Measurements from ENCODE around the gene SIGLEC8.

Gene SIGLEC8

GRCh38 chr19:51488491-51488890 is 30.2 kb upstream of the SIGLEC8 start:
- CTCF ChIA-PET = no interaction called here
- TF ChIP-seq NFRKB (IDR thresholded peaks at IDR 0.05) = no peak
- no peak for TF ChIP-seq ARNT (IDR thresholded peaks at IDR 0.05)
- no peak for TF ChIP-seq SUZ12 (IDR thresholded peaks at IDR 0.05)
- TF ChIP-seq FOXK2 (IDR thresholded peaks at IDR 0.05) = no peak
- TF ChIP-seq LEF1 (IDR thresholded peaks at IDR 0.05; ENCODE audit: borderline replicate concordance) = no peak
- TF ChIP-seq HDGF (IDR thresholded peaks at IDR 0.05; ENCODE audit: borderline replicate concordance) = no peak
- no peak for TF ChIP-seq L3MBTL2 (conservative IDR thresholded peaks at IDR 0.05)
- TF ChIP-seq TARDBP (IDR thresholded peaks at IDR 0.05) = no peak
- no peak for TF ChIP-seq FOXA1 (IDR thresholded peaks at IDR 0.05)
- no peak for TF ChIP-seq FOXM1 (IDR thresholded peaks at IDR 0.05; ENCODE audit: borderline replicate concordance)
- POLR2A ChIA-PET = no interaction called here
- DNase-seq (ENCODE audit: extremely low spot score) = no peak

GRCh38 chr19:51485960-51486660 is 27.9 kb upstream of the SIGLEC8 start:
- no peak for DNase-seq (ENCODE audit: extremely low spot score)
- ChIA-PET POLR2A (no interaction called here), CTCF (no interaction called here)
- TF ChIP-seq HDGF (IDR thresholded peaks at IDR 0.05; ENCODE audit: borderline replicate concordance) (no peak), SUZ12 (IDR thresholded peaks at IDR 0.05) (no peak), SP1 (IDR thresholded peaks at IDR 0.05) (no peak)

GRCh38 chr19:51480590-51480989 is 22.3 kb upstream of the SIGLEC8 start:
- POLR2A ChIA-PET = no interaction called here
- no peak for TF ChIP-seq SP1 (IDR thresholded peaks at IDR 0.05)
- TF ChIP-seq FOXM1 (IDR thresholded peaks at IDR 0.05; ENCODE audit: borderline replicate concordance) = no peak
- no peak for TF ChIP-seq HDGF (IDR thresholded peaks at IDR 0.05; ENCODE audit: borderline replicate concordance)
- TF ChIP-seq LEF1 (IDR thresholded peaks at IDR 0.05; ENCODE audit: borderline replicate concordance) = no peak
- no peak for TF ChIP-seq FOXK2 (IDR thresholded peaks at IDR 0.05)
- TF ChIP-seq CTBP1 (IDR thresholded peaks at IDR 0.05; ENCODE audit: borderline replicate concordance) = no peak
- no peak for TF ChIP-seq PKNOX1 (IDR thresholded peaks at IDR 0.05)
- TF ChIP-seq L3MBTL2 (conservative IDR thresholded peaks at IDR 0.05) = no peak
- TF ChIP-seq ELF4 (IDR thresholded peaks at IDR 0.05) = no peak
- no peak for TF ChIP-seq ZNF384 (IDR thresholded peaks at IDR 0.05)
- peak; percentile 32 for DNase-seq (ENCODE audit: extremely low spot score)
- CTCF ChIA-PET = no interaction called here

- ChIA-PET POLR2A (no interaction called here), CTCF (no interaction called here)
- no peak for DNase-seq (ENCODE audit: extremely low spot score)
- TF ChIP-seq LEF1 (IDR thresholded peaks at IDR 0.05; ENCODE audit: borderline replicate concordance) = no peak
These were observed 21.5 kb upstream of the SIGLEC8 start for GRCh38 chr19:51479531-51480331.

GRCh38 chr19:51478381-51479234 is 20.4 kb upstream of the SIGLEC8 start, which contains the start of gene CEACAM18:
CEACAM18 (plus strand) TSS chr19:51478539.
- POLR2A ChIA-PET = no interaction called here

GRCh38 chr19:51477344-51477743 is 19.1 kb upstream of the SIGLEC8 start:
- TF ChIP-seq HDGF (IDR thresholded peaks at IDR 0.05; ENCODE audit: borderline replicate concordance) (no peak), SP1 (IDR thresholded peaks at IDR 0.05) (no peak), LEF1 (IDR thresholded peaks at IDR 0.05; ENCODE audit: borderline replicate concordance) (no peak), FOXM1 (IDR thresholded peaks at IDR 0.05; ENCODE audit: borderline replicate concordance) (no peak), FOXA1 (IDR thresholded peaks at IDR 0.05) (no peak), BHLHE40 (IDR thresholded peaks at IDR 0.05; ENCODE audit: borderline replicate concordance) (no peak)
- POLR2A ChIA-PET = no interaction called here
- CTCF ChIA-PET = no interaction called here

More at GRCh38 chr19:51478381-51479234, 20.4 kb upstream of the SIGLEC8 start, which contains the start of gene CEACAM18:
- CTCF ChIA-PET = no interaction called here
- no peak for DNase-seq (ENCODE audit: extremely low spot score)
- TF ChIP-seq CTBP1 (IDR thresholded peaks at IDR 0.05; ENCODE audit: borderline replicate concordance) (no peak), ZNF384 (IDR thresholded peaks at IDR 0.05) (no peak), SP1 (IDR thresholded peaks at IDR 0.05) (no peak), SUZ12 (IDR thresholded peaks at IDR 0.05) (no peak), FOXA1 (IDR thresholded peaks at IDR 0.05) (no peak), FOXK2 (IDR thresholded peaks at IDR 0.05) (no peak), NFRKB (IDR thresholded peaks at IDR 0.05) (no peak), L3MBTL2 (conservative IDR thresholded peaks at IDR 0.05) (no peak), ARNT (IDR thresholded peaks at IDR 0.05) (no peak), PKNOX1 (IDR thresholded peaks at IDR 0.05) (no peak), BHLHE40 (IDR thresholded peaks at IDR 0.05; ENCODE audit: borderline replicate concordance) (no peak), FOXM1 (IDR thresholded peaks at IDR 0.05; ENCODE audit: borderline replicate concordance) (no peak), ELF4 (IDR thresholded peaks at IDR 0.05) (no peak)

More at GRCh38 chr19:51477344-51477743, 19.1 kb upstream of the SIGLEC8 start:
- no peak for DNase-seq (ENCODE audit: extremely low spot score)
